ENCODE measurements around the gene GRIK4.
"Not testable (repeated sequence)": the region's sequence is repeated elsewhere in the genome, so short reads cannot be mapped to it uniquely, and the experiment has no call there.

GRIK4 gene

DNA sequence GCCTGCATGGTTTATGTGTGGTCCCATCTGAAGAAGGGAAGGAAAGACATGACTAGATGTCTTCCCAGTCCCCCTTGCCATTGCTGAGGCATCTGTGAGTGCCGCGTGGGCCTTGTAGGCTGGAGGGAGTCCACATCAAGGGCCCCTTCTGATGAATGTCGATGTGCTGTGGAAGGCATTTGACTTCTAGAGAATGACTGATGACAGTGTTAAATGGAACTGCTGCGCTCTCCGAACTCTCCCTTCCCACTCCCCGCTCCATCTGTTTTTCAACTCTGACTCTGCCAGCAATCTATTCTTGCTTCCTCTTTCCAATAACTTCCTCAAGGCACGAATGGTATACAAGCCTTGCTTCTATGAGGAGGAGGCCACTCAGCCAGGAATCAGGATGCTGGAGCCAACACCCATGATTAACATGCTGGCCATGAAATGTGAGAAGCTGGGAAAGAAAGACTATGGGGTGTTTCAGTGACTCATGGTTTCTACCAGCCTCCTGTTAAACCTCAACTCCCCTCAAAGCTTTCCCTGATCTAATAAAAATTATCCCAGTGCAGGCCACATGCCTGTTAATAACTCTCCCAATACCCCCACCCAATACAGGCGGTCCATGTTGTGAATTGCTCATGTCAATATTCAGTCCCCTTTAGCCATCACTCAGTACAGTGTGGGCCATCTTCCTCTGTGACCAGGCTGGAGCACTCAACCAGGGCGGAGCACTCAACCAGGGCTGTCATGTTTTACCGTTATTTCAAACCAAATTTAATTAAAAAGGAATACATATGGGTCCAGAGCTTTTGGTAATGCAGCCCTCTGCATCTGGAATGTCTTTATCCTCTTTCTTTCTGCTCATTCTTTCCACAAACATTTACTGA lies 466.0 kb downstream of the GRIK4 start:
- DNase-seq = no peak

DNA sequence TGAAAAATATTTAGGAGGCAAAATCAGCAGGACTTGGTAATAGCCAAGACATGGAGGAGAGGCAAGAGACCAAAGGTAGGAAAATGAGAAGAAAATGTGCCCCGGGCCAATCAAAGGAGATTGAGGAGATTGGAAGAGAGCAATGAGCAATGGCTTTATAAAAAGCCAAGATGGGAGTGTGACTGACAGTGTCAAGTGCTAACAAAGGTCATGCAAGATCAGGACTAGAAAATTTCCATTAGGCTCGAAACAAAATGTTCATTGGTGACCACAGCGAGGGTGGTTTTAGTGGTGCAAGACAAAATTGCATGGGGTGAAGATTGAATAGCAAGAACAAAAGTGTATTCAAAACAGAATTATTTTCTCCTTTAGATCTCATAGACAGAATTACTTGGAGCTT lies 467.2 kb downstream of the GRIK4 start:
- no peak for DNase-seq

DNA sequence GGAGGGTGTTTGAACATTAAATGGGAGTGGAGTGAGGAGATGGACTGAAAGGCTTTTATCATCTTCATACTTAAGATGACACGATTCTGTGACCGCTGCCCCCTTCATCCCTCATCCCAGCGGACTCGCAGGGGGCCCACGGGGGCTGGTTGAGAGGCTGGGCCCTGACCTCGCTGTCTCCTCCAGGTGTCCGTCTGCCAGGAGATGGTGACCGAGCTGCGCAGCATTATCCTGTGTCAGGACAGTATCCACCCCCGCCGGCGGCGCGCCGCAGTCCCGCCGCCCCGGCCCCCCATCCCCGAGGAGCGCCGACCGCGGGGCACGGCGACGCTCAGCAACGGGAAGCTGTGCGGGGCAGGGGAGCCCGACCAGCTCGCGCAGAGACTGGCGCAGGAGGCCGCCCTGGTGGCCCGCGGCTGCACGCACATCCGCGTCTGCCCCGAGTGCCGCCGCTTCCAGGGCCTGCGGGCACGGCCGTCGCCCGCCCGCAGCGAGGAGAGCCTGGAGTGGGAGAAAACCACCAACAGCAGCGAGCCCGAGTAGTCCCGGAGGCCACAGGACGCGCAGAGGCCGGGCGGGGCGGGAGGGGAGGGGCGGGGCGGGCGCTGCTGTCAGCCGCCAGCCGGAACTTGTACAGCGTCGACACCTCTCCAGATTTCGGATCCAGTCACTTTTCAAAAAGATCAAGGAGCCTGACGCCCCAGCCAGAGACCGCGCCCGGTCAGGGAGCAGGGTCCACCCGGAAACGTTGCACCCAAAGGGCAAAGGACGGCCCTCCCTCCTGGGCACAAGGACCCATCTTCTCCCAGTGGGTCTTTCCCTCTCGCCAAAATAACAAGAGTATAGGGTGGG lies 474.4 kb downstream of the GRIK4 start:
- DNase-seq = peak; percentile 47

DNA sequence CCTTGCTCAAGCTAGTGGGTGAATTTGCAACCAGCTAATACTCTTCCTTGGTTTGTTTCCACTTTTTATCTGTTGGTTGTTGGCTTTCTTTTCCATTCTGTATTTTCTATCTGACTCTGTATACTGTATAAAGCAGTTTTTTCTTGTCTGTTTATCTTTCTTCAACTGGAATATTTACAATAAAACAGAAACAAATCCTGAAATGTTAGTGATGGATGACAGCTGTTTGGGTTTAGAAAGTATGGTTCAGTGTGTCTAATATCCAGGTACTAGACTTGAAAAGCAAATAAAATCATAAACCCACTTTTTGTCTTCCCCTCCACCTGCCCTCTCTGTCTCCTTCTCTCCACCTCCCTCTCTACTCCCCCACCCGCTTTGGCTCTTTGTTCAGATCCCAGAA lies 477.1 kb downstream of the GRIK4 start:
- DNase-seq = no peak

DNA sequence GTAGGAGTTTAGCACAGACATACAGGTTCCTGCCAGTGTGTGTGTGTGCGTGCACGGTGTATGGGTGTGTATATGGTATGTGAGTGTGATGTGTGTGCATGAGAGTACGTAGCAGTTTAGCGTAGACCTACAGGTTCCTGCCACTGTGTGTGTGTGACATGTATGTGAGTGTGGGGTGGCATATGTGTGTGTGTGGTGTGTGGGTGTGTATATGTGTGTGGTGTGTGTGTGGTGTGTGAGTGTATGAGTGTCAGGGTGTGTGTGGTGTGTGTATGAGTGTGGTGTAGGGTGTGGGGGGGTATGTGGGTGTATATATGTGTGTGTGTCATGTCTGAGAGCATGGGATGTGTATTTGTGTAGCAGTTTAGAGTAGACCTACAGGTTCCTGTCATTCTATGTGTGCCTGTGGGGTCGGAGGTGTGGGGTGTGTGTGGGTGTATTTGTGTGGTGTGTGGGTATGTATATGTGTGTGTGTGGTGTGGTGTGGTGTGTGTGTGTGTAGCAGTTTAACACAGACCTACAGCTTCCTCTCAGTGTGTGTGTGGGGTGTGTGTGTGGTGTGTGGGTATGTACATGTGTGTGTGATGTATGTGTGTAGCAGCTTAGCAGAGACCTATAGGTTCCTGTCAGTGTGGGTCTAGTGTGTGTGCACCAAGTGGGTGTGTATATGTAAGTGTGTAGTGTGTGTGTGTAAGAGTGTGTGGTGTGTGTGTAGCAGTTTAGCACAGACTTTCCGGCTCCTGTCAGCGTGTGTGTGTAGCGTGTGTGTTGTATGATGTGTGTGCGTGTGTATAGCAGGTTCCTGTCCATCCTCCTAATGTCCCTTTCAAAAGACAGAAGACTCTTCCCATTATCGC lies 480.5 kb downstream of the GRIK4 start:
- no peak for DNase-seq

DNA sequence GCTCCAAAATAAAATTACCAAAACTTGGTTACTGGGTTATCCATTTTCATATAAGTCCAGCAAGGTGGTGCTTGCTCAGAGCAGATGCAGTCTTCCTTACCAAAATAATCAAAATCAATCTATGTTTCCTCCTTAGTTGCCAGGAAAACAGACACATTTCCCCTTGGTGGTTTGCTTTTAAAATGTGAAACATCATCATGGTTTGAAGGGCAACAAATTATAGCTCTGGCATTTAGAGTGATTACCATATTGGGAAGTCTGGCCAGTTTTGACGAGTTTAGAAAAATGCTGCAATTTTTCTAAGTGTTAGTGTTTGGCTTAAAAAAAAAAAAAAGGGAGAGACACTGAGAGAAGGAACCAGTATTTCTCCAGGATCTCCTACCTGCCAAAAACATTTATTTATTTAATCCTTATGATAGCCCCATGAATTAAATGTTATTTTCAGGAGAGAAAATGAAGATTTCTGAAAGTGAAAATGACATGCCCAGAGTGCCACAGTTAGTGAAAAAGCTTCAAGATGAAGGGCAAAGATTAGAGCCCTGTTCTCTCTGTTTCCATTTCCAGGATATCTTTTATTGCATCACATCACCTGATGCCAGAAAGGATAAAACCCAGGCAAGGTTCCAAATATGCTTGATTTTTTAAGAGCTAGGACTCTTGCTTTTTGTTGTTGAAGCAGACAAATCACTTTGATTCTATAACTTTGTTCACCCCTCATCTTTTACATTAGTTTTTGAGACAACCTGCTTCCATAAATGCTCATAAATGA lies 482.7 kb downstream of the GRIK4 start:
- DNase-seq = no peak

DNA sequence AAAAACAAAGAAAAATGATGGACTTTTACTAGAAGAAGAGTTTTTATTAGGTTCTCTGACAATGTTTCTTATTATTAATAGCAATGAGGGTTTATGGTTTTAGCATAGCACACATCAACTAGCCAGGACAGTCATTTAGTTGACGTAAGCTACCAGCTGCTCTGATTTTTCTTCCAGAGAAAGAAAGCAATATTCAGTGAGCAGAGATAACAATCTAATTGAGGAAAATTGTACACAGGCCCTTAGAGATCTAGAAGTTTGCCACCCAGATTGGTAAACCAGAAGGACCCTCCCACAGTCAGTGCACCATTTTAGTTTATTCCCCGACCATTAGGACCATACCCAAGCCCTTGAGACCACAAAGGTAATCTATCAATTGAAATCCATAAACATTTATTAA lies 483.6 kb downstream of the GRIK4 start:
- DNase-seq = no peak

DNA sequence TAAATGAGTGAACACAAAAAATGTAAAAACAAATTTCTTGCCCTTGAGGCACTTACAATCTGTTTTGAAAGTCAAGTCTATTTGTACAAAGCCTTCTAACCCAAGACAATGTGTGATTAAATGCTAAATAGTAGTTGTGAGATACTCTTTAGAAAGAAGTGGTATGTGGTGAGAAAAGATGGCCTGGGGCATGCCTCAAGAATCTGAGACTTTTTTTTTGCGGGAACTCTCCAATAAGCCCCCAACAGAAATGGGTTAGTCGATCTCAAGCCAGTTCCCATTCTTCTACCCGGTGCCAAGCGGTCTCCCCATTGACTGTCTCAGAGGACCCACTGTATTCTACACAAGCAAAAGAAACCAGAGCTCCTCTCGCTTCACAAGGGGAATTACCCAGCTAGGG lies 485.4 kb downstream of the GRIK4 start:
- DNase-seq = no peak

DNA sequence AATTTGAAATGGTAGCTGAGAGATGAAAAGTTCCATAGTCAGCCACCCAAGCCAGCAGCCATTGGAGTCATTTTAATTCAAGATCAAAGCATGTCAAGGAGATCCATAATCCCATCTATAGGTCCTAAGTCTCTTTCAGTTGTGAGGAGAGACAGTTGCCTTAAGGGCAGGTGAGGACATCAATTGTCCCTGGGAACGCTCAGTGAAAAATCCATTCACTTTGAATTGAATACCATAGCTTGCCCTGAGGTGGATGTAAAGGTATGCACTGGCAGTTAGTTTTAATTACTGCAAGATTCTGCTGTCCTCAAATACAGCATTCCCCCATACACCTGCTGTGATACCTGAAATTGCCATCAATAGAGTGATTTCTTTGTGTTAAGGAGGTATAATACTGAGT lies 487.0 kb downstream of the GRIK4 start:
- no peak for DNase-seq

DNA sequence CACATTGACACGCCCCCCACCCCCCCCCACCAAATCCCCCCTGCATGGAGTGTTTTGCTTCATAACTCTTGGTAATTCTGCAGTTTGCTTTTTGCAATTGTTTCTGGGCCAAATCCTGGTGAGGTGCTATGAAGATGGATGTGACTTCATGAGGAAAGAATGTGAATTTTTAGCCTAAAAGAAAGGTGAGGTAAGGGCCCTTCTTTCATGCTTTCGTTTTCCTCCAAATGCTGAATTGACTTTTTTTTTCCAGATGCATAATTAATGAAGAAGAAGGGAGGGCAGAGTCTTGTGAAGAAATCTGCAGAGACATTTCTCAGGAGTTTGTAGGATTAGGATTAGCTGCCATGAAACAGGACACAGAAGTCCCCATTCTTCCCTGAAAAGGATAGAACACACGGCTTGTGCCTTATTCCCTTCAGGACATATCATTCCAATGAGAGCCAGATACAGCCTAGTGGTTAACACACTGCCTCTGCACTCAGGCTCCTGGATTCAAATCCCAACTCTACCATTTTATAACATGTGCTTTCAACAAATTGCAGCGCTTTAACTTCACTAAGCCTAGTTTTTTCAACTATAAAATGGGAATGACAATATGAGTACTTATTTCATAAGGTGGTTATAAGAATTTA lies 492.8 kb downstream of the GRIK4 start:
- DNase-seq = no peak

DNA sequence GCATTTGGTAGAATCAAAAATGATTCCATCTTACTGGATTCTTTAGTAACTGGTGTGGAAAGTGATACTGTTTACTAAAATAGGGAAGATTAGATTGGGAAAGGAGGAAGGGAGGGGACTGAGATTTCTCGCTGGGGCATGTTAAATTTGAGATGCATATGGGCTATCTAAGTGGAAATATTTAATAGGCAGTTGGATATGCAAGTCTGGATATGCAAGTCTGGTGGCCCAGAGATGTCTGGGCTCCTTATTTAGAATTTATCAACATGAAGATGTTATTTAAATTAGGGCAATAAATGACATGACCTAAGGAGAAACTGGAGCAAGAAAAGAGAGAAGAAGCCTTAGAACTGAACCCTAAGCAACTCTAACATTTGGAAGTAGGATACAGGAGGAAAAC lies 495.4 kb downstream of the GRIK4 start:
- DNase-seq = no peak

DNA sequence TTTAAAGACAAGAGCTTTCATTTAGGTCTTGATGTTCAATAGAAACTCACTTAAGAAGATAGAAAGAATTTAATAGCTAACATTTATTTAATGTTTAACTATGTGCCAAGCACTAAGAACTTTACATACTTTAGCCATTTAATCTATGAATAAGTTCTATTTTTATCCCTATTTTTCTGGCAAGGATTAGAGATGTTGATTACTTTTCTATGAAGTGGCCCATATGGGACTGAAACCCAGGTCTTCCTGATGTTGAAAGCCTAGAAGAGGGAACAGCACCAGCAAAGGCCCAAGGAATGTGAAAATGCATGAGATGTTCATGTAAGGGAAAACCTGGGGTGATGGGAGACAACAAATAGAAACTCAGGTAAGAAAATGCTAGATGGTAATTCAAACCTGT lies 497.0 kb downstream of the GRIK4 start:
- DNase-seq = no peak

DNA sequence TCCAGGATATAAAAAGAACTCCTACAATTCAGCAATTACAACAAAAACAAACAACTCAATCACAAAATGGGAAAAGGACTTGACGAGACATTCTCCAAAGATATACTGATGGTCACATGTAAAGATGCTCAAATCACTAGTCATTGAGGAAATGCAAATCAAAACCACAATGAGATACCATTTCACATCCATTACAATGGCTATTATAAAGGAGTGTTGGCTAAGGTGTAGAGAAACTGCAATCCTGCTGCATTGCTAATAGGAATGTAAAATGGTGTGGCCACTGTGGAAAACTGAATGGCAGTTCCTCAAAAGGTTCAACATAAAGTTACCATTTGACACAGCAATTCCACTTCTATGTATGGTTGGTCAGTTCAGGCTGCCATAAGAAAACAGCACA lies 500.5 kb downstream of the GRIK4 start:
- DNase-seq = no peak

DNA sequence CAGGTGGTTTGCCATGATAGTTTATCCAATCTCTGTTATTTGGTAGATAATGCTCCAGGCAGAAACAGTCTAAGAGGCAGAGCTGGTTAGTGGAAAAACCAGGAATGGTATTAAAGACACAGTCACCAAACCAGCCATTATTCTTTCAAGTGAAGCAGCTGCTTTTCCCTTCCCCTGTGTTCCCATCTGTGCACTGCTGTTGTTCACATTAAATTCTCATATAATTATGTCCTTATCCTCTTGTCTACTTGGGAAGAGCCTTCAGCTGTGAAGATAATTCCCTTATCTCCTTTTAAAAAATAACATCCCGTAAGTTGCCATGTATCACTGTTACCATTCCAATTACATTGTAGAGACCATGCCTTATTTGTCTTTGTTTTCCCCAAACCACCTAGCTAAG lies 507.2 kb downstream of the GRIK4 start:
- no peak for DNase-seq

DNA sequence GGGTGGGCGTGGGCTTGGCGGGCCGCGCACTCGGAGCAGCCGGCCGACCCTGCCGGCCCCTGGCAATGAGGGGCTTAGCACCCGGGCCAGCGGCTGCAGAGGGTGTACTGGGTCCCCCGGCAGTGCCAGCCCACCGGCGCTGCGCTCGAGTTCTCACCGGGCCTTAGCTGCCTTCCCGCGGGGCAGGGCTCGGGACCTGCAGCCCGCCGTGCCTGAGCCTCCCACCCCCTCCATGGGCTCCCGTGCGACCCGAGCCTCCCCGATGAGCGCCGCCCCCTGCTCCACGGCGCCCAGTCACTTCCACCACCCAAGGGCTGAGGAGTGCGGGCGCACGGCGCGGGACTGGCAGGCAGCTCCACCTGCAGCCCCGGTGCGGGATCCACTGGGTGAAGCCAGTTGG lies 510.2 kb downstream of the GRIK4 start:
- not testable (repeated sequence) for DNase-seq

DNA sequence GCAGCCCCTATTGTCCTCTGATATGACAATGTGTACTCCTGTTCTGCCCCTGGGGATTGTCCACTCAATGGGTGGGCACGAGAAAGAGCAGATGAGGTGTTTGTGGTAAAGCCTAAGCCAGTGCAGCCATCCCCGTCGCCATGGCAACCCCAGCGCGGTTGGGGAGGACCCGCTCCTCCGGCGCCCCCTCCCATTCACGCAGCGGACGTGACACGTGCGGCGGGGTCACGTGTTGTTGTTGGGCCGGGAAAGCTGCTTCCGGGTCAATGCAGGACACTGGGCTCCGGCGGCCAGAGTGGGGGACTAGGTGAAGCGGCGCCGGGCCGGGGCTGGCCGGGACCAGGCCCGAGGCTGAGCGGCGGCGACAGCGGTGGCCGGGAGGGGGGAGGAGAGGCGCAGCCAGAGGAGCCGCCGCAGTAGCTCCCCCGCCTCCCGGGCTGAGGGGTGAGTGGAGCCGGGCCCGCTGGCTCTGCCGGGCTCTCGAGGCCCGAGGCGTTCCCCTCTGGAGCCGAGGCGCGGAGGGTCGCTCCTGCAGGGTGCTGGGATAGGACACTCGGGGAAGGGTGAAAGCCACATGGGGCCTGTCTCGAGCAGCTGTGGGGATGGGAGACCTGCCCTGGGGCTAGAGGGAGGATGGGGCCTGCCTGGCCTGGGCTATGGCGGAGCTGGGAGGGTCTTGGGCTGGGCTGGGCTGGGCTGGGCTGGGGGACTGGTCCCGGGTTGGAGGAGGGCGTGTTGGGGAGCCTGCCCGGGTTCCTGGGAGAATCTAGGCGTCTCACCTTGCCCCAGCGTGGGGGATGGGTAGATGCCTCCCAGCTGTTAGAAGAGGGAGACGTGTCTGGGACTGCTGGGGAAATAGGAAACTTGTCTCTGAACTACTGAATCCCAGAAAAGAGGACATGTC lies 512.6 kb downstream of the GRIK4 start, which contains the start of gene TBCEL:
Gene TBCEL, plus strand, starts transcription at position 255 of the 904 bp plus-strand sequence. CDS start 21,589 bp downstream, outside the sequence.
- DNase-seq = peak; percentile 91

DNA sequence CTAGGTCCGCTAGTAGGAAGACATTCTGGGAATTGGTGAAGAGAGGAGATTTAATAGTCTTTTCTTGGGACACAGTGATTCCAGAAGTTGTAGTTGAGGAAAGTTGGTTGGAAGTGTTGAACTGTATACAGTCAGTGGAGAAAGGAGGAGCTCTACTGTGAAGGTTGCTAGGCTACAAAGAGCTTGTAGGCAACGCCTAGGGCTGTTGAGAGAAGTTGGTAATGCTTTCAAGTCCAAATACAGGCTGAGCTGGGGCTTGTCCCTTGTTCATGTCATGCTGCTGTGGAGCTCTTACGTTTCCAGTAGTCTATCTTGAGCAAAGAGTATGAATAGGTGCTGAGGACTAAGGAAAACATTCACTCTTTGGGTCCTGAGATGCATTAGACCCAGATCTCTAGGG lies 513.4 kb downstream of the GRIK4 start:
- DNase-seq = no peak

DNA sequence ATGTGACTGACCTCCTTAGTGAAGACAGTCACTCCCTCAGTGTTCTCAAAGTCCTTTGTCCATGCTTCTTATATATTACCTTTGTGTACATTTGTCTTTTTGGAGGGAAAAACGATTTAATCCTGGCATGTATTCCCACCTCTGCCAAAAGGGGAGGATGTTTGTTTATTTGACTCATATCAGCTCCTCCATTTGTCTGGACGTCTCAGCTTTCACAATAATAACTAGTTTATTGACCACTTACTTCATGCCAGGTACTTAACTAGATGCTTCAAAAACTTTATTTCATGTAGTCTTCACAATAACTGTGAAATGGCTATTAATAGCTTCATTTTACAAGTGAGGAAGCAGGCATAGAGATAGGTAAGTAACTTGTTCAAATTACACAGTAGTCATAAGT lies 517.6 kb downstream of the GRIK4 start:
- DNase-seq = no peak

DNA sequence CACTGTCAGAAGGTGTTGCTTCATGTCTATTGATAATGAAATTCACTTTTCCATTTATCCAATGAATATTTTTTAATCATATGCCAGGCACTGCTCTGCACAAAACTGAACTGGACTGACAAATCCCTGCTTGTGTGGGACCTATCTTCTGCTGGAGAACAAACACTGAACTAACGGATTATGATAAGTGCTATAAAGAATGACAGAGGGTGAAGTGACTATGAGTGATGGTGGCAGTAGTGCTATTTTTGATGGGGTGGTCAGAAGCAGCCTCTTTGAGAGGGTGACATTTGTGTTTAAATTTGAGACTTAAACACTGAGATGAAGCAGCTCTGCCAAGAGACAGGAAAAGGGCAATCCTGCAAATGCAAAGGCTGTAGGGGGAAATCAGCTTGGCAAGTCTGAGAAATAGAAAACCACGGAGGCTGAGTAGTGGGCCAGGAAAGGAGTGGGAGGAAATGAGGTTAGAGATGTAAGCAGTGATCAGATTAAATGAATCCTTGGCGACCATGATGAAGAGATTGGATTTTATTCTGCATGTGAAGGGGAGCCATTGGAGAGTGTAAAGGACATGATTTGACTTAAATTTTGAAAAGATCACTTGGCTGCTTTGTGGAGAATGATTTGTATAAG lies 518.4 kb downstream of the GRIK4 start:
- DNase-seq = no peak

DNA sequence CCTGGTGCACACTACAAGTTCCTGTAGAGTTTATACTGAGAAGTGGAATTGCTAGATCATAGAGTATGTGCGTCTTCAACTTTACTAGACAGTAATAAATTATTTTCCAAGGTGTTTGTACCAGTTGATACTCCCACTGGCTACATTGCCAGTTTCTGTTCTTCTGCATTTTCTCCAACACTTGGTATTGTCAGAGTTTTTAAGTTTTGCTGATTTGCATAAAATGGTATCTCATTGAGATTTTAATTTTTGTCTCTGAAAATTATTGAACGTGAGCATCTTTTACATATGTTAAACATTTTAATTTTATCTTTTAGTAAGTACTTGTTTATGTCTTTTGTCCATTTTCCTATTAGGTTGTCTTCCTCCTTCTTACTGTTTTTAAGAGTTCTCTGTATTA lies 519.6 kb downstream of the GRIK4 start:
- no peak for DNase-seq

Measured in stimulated activated CD4-positive, alpha-beta T cell treated with anti-CD3 and anti-CD28 coated beads, Interleukin-15, amount 100 ng/mL, for 24 hours (primary cell).